HepG2 (cell line): Measurements from ENCODE around the gene HTRA3. TPM values are rescaled to one million over a fixed set of nuclear protein-coding genes. Genes with fewer than 3 reads are reported as not detected.

Experiments used
- ATAC-seq: fragments of 200-7000 bp; cut with Tn5 transposase; 3 replicates; pipeline ENCODE4 v1.9.1; 2020; ENCODE audit warnings: mild to moderate bottlenecking, moderate library complexity
- BruUV-seq: library from RNA; stranded (reverse); fragments of 400-500 nt; replicated peaks from 2 replicates; lab custom pipeline; 2021; lab: Mats Ljungman, UMichigan
- CTCF ChIA-PET: fragments of 300-600 bp; formaldehyde crosslinking; extraction: SDS; loops from one replicate; lab custom pipeline; 2021; ENCODE audit warnings: low total read pairs, inconsistent platforms, low intra/inter-chr PET ratio; lab: Yijun Ruan, JAX
- POLR2A ChIA-PET: fragments of 350-600 bp; sonication (Branson Sonifier 250); formaldehyde crosslinking; loops from one replicate; lab custom pipeline; 2020; ENCODE audit warnings: antibody characterized with exemption, inconsistent platforms; lab: Yijun Ruan, JAX
- DNase-seq: peaks from one replicate; pipeline ENCODE4 v3.0.0-alpha.2; 2015; ENCODE audit warnings: low spot score
- FAIRE-seq: peaks from 3 replicates; lab custom pipeline; 2011; peaks lifted over from hg19 to GRCh38; lab: Jason Lieb, UNC
- H2AFZ ChIP-seq: one replicate; pipeline ENCODE4 v1.6.1; 2011; ENCODE audit warnings: low read length, inconsistent platforms
- H3K27ac ChIP-seq: fragments of 300-600 bp; 3 replicates; pipeline ENCODE4 v1.8.0; 2011; ENCODE audit warnings: mixed run types, mild to moderate bottlenecking, mixed read lengths, low read length, inconsistent platforms; ENCODE audit not compliant: insufficient read depth; ENCODE audit errors: extremely low read length
- H3K27me3 ChIP-seq, 2 experiments: fragments of 200-600 bp in 1 of 2; 2 replicates in 1 of 2; 3 replicates in 1 of 2; pipeline versions ENCODE4 v1.6.0 to v1.8.0; 2011; ENCODE audit warnings: low read length in 2 of 2, mild to moderate bottlenecking in 2 of 2, moderate library complexity in 2 of 2, inconsistent platforms in 1 of 2; ENCODE audit not compliant: insufficient read depth in 2 of 2, control insufficient read depth in 1 of 2
- H3K36me3 ChIP-seq, 2 experiments: fragments of 200-600 bp in 1 of 2; replicated peaks in 1 of 2; 2 replicates in 1 of 2; 3 replicates in 1 of 2; pipeline versions ENCODE4 v1.5.1 to v1.8.0; 2011; ENCODE audit warnings: low read length in 2 of 2, inconsistent platforms in 1 of 2; ENCODE audit not compliant: insufficient read depth in 2 of 2, control insufficient read depth in 1 of 2
- H3K4me1 ChIP-seq: 2 replicates; pipeline ENCODE4 v1.5.1; 2012; ENCODE audit warnings: low read length, inconsistent platforms; ENCODE audit not compliant: insufficient read depth
- H3K4me2 ChIP-seq: 2 replicates; pipeline ENCODE4 v1.6.0; 2011; ENCODE audit warnings: low read depth, low read length, inconsistent platforms
- H3K4me3 ChIP-seq, 3 experiments: fragments of 200-600 bp in 1 of 3; sonication (generic), shearing (Covaris generic) in 1 of 3; replicated peaks in 1 of 3; 2 replicates each; pipeline ENCODE4 v1.5.1; 2011 to 2016; ENCODE audit warnings: low read length in 3 of 3, inconsistent platforms in 2 of 3, low read depth in 2 of 3, mild to moderate bottlenecking in 2 of 3, control low read depth in 1 of 3, mixed read lengths in 1 of 3; ENCODE audit not compliant: insufficient read depth in 1 of 3
- H3K79me2 ChIP-seq: one replicate; pipeline ENCODE4 v1.6.1; 2011; ENCODE audit warnings: low read length, inconsistent platforms; ENCODE audit not compliant: insufficient read depth
- H3K9ac ChIP-seq: 2 replicates; pipeline ENCODE4 v1.6.0; 2011; ENCODE audit warnings: mild to moderate bottlenecking, low read depth, low read length, inconsistent platforms; ENCODE audit not compliant: insufficient read depth
- H3K9me3 ChIP-seq: 2 replicates; pipeline ENCODE4 v1.5.1; 2012; ENCODE audit warnings: mild to moderate bottlenecking, low read length
- H4K20me1 ChIP-seq: 2 replicates; pipeline ENCODE4 v1.6.0; 2011; ENCODE audit warnings: inconsistent platforms, mild to moderate bottlenecking, low read length, moderate library complexity; ENCODE audit not compliant: insufficient read depth
- CREM ChIP-seq, 2 experiments: sonication (generic) in 1 of 2; formaldehyde crosslinking in 1 of 2; IDR thresholded peaks; 2 replicates each; pipeline versions ENCODE4 v1.4.0 to v1.6.1; 2016 to 2020; ENCODE audit warnings: antibody characterized with exemption in 1 of 2, mild to moderate bottlenecking in 1 of 2, missing genetic modification reagents in 1 of 2
- FOXK2 ChIP-seq: fragments of 450-650 bp; IDR thresholded peaks from 2 replicates; pipeline ENCODE4 v1.6.1; 2016
- GFI1 ChIP-seq: sonication (generic); formaldehyde crosslinking; IDR thresholded peaks from 2 replicates; pipeline ENCODE4 v1.5.0; 2020; ENCODE audit warnings: missing genetic modification reagents, mild to moderate bottlenecking, borderline replicate concordance
- KDM6A ChIP-seq: IDR thresholded peaks from 2 replicates; pipeline ENCODE4 v1.6.1; 2016; ENCODE audit warnings: low read depth
- NFATC3 ChIP-seq: sonication (generic); formaldehyde crosslinking; IDR thresholded peaks from 2 replicates; pipeline ENCODE4 v1.5.1; 2020; ENCODE audit warnings: mild to moderate bottlenecking, missing genetic modification reagents
- NONO ChIP-seq, 2 experiments: fragments of 450-650 bp in 1 of 2; sonication (generic) in 1 of 2; formaldehyde crosslinking in 1 of 2; IDR thresholded peaks in 1 of 2; conservative IDR thresholded peaks in 1 of 2; 2 replicates each; pipeline versions ENCODE4 v1.6.1 to v1.8.0; 2017 to 2022; ENCODE audit warnings: mild to moderate bottlenecking in 1 of 2, missing genetic modification reagents in 1 of 2, moderate library complexity in 1 of 2
- ONECUT2 ChIP-seq: sonication (generic); formaldehyde crosslinking; IDR thresholded peaks from 2 replicates; pipeline ENCODE4 v1.4.0; 2020; ENCODE audit warnings: missing genetic modification reagents
- RERE ChIP-seq: IDR thresholded peaks from 2 replicates; pipeline ENCODE4 v1.6.1; 2016; ENCODE audit warnings: low read depth, missing genetic modification reagents, missing compliant biosample characterization
- ZIK1 ChIP-seq: sonication (generic); formaldehyde crosslinking; IDR thresholded peaks from 2 replicates; pipeline ENCODE4 v1.5.0; 2020; ENCODE audit warnings: mild to moderate bottlenecking, low read depth, missing genetic modification reagents, borderline replicate concordance
- ZNF30 ChIP-seq: sonication (generic); formaldehyde crosslinking; IDR thresholded peaks from 2 replicates; pipeline ENCODE4 v1.5.0; 2020; ENCODE audit warnings: mild to moderate bottlenecking, missing genetic modification reagents
- ZNF34 ChIP-seq: sonication (generic); formaldehyde crosslinking; IDR thresholded peaks from 2 replicates; pipeline ENCODE4 v1.4.0; 2020; ENCODE audit warnings: mild to moderate bottlenecking, missing genetic modification reagents, borderline replicate concordance
- ZNF543 ChIP-seq: sonication (generic); formaldehyde crosslinking; IDR thresholded peaks from 2 replicates; pipeline ENCODE4 v1.4.0; 2020; ENCODE audit warnings: mild to moderate bottlenecking, missing genetic modification reagents
- ZNF546 ChIP-seq: sonication (generic); formaldehyde crosslinking; conservative IDR thresholded peaks from 2 replicates; pipeline ENCODE4 v1.8.1; 2023; ENCODE audit warnings: mild to moderate bottlenecking, missing genetic modification reagents
- WGBS: methylation state at CpG from one replicate; pipeline ENCODE4 v1.1.6; 2017; ENCODE audit warnings: low lambda C conversion rate; 5-methylcytosine and 5-hydroxymethylcytosine counted together
- in situ Hi-C: cut with HindIII; loops from 2 replicates; pipeline ENCODE4 v1.10.0; 2017; ENCODE audit warnings: low pct_unique_long_range_greater_than_20kb; ENCODE audit not compliant: extremely low pct_ligation_motif_present
- intact Hi-C: fragments of 100-400 bp; cut with micrococcal nuclease; formaldehyde crosslinking; loops from one replicate; pipeline ENCODE4 v1.10.0; 2022; ENCODE audit not compliant: unreplicated experiment
- polyA plus RNA-seq, 8 experiments: library from polyadenylated mRNA; depleted of rRNA in 3 of 8; stranded (reverse) in 7 of 8; unstranded in 1 of 8; fragments of >200 nt; fragmentation: Illumina TruSeq in 4 of 8; extraction: Trizol in 4 of 8; gene quantifications; 2 replicates each; pipeline versions ENCODE4 v1.2.1 to v1.2.3, GENCODE V29; 2011 to 2016; ENCODE audit warnings: low read depth in 4 of 8, missing spikeins in 1 of 8, mixed read lengths in 1 of 8; ENCODE audit not compliant: insufficient read depth in 1 of 8
- total RNA-seq, 5 experiments: library from RNA; depleted of rRNA; stranded (reverse); fragments of >200 nt; fragmentation: Illumina TruSeq; extraction: Trizol; gene quantifications; 2 replicates each; pipeline ENCODE4 v1.2.3, GENCODE V29; 2016; ENCODE audit warnings: low read depth in 1 of 5

The HTRA3 gene
- total and polyA plus RNA-seq, 2 of the 13 experiments (the other 11 are each of a cell fraction or from before 2014, with no cell fraction given) = 0.17 TPM; not detected in 1

GRCh38 chr4:8310306-8310705 is 40.8 kb downstream of the HTRA3 start:
- 31% methylated on average over 9 of the region's 10 CpGs for WGBS
- DNase-seq = no peak

More at GRCh38 chr4:8310306-8310705, 40.8 kb downstream of the HTRA3 start:
- H3K4me1 ChIP-seq = peaks cover 3% of the 10 kb centered on the region
- H3K4me3 ChIP-seq = no peak overlapping the region
- ATAC-seq (no peak), FAIRE-seq (no peak)
- intact Hi-C loops (no loop called here), in situ Hi-C loops (no loop called here)
- TF ChIP-seq RERE (CRISPR knock-in tag) = no peak
- no peak for TF ChIP-seq ONECUT2 (CRISPR knock-in tag)
- no peak for TF ChIP-seq ZNF543 (CRISPR knock-in tag)
- TF ChIP-seq ZNF546 (CRISPR knock-in tag) = no peak
- no peak for TF ChIP-seq NFATC3 (CRISPR knock-in tag)
- no peak for TF ChIP-seq NONO (IDR thresholded peaks at IDR 0.05)
- no peak for TF ChIP-seq NONO (CRISPR knock-in tag; conservative IDR thresholded peaks at IDR 0.05)
- TF ChIP-seq GFI1 (CRISPR knock-in tag) = no peak
- no peak for TF ChIP-seq KDM6A (CRISPR knock-in tag)
- TF ChIP-seq ZNF34 = no peak
- TF ChIP-seq ZIK1 (CRISPR knock-in tag) = no peak
- no peak for TF ChIP-seq ZNF30
- TF ChIP-seq CREM (IDR thresholded peaks at IDR 0.05) = no peak
- no peak for TF ChIP-seq CREM (CRISPR knock-in tag; IDR thresholded peaks at IDR 0.05)
- no peak for TF ChIP-seq FOXK2
- no peaks in the 10 kb centered on the region for H3K36me3 ChIP-seq
- H3K79me2 ChIP-seq = no peaks in the 10 kb centered on the region
- H2AFZ ChIP-seq = no peak overlapping the region
- H3K9ac ChIP-seq = no peak overlapping the region
- H3K4me2 ChIP-seq = no peak overlapping the region
- no TSS peak for BruUV-seq
- ChIA-PET CTCF (no interaction called here), POLR2A (no interaction called here)
- no peaks in the 10 kb centered on the region for H4K20me1 ChIP-seq
- no peak overlapping the region for H3K27ac ChIP-seq
- H3K9me3 ChIP-seq = no peaks in the 10 kb centered on the region
- H3K27me3 ChIP-seq = peaks cover 2 to 48% of the 10 kb centered on the region in 2 experiments; a peak in 4 of 5 replicates
